GM12878 (cell line): Measurements from ENCODE around the gene HMG20B. TPM values are rescaled to one million over a fixed set of nuclear protein-coding genes. Genes with fewer than 3 reads are reported as not detected.

Experiments
- ATAC-seq: fragments of 200-7000 bp; cut with Tn5 transposase; 3 replicates; pipeline ENCODE4 v1.9.1; 2020; ENCODE audit warnings: mild to moderate bottlenecking, moderate library complexity
- BruUV-seq: library from RNA; stranded (reverse); fragments of 400-500 nt; replicated peaks from 2 replicates; lab custom pipeline; 2021; lab: Mats Ljungman, UMichigan
- CTCF ChIA-PET: fragments of 300-600 bp; sonication (Branson Sonifier 250); formaldehyde crosslinking; extraction: SDS; loops from one replicate; lab custom pipeline; 2021; ENCODE audit warnings: inconsistent platforms; lab: Yijun Ruan, JAX
- POLR2A ChIA-PET: fragments of 350-600 bp; formaldehyde crosslinking; extraction: SDS; loops from one replicate; lab custom pipeline; 2021; ENCODE audit warnings: inconsistent platforms; lab: Charles Lee
- RAD21 ChIA-PET: fragments of 300-600 bp; sonication (Branson Sonifier 250); formaldehyde crosslinking; loops from one replicate; lab custom pipeline; 2023; ENCODE audit warnings: antibody characterized with exemption; ENCODE audit not compliant: unreplicated experiment; lab: Charles Lee
- SMC1A ChIA-PET: fragments of 300-600 bp; sonication (Branson Sonifier 250); formaldehyde crosslinking; loops from one replicate; lab custom pipeline; 2023; ENCODE audit not compliant: unreplicated experiment, uncharacterized antibody; lab: Charles Lee
- DNase-seq: peaks from one replicate; pipeline ENCODE4 v3.0.0-alpha.2; 2011; ENCODE audit warnings: low read depth, low spot score
- FAIRE-seq: peaks from 3 replicates; lab custom pipeline; 2011; peaks lifted over from hg19 to GRCh38; lab: Jason Lieb, UNC
- H2AFZ ChIP-seq: 2 replicates; pipeline ENCODE4 v1.6.0; 2011; ENCODE audit warnings: low read depth, low read length, control low read depth; ENCODE audit not compliant: control insufficient read depth
- H3K27ac ChIP-seq: 2 replicates; pipeline ENCODE4 v1.5.1; 2011; ENCODE audit warnings: control low read depth; ENCODE audit not compliant: control insufficient read depth, insufficient read depth
- H3K27me3 ChIP-seq, 2 experiments: replicated peaks in 1 of 2; 2 replicates each; pipeline versions ENCODE4 v1.6.0 to v1.6.1; 2011; ENCODE audit warnings: low read length in 1 of 2; ENCODE audit not compliant: control insufficient read depth in 2 of 2, insufficient read depth in 2 of 2
- H3K36me3 ChIP-seq, 2 experiments: 2 replicates each; pipeline ENCODE4 v1.5.1; 2011; ENCODE audit warnings: low read length in 1 of 2; ENCODE audit not compliant: control insufficient read depth in 2 of 2, insufficient read depth in 2 of 2
- H3K4me1 ChIP-seq: 2 replicates; pipeline ENCODE4 v1.6.1; 2011; ENCODE audit warnings: mild to moderate bottlenecking, low read length, moderate library complexity, mixed read lengths; ENCODE audit not compliant: control insufficient read depth, insufficient read depth
- H3K4me2 ChIP-seq: 2 replicates; pipeline ENCODE4 v1.6.0; 2011; ENCODE audit warnings: control low read depth; ENCODE audit not compliant: control insufficient read depth, insufficient read depth
- H3K4me3 ChIP-seq: fragments of 200-600 bp; sonication (generic); 2 replicates; pipeline ENCODE4 v1.5.1; 2016
- H3K79me2 ChIP-seq: 2 replicates; pipeline ENCODE4 v1.6.0; 2011; ENCODE audit warnings: low read length; ENCODE audit not compliant: control insufficient read depth, insufficient read depth
- H3K9ac ChIP-seq: 2 replicates; pipeline ENCODE4 v1.8.0; 2011; ENCODE audit warnings: low read length, control low read depth, mixed read lengths; ENCODE audit not compliant: control insufficient read depth, insufficient read depth
- H3K9me3 ChIP-seq: replicated peaks from 3 replicates; pipeline ENCODE4 v1.5.1; 2011; ENCODE audit warnings: mild to moderate bottlenecking, low read length; ENCODE audit not compliant: control insufficient read depth, insufficient read depth
- H4K20me1 ChIP-seq: 2 replicates; pipeline ENCODE4 v1.6.0; 2011; ENCODE audit not compliant: control insufficient read depth, insufficient read depth
- BCL3 ChIP-seq: IDR thresholded peaks from 2 replicates; pipeline ENCODE4 v1.6.1; 2011; ENCODE audit warnings: borderline replicate concordance, low read depth, mild to moderate bottlenecking, moderate library complexity, low read length; ENCODE audit not compliant: insufficient read depth, poor library complexity, severe bottlenecking
- JUND ChIP-seq: IDR thresholded peaks from 2 replicates; pipeline ENCODE4 v1.6.1; 2012; ENCODE audit warnings: low read depth, mild to moderate bottlenecking, low read length, improper control_type of control experiment, moderate library complexity
- MYC ChIP-seq: IDR thresholded peaks from 2 replicates; pipeline ENCODE4 v1.6.1; 2011; ENCODE audit warnings: mild to moderate bottlenecking, low read length, moderate library complexity, inconsistent platforms; ENCODE audit not compliant: insufficient read depth, insufficient replicate concordance, insufficient read length, severe bottlenecking
- POLR2A ChIP-seq: IDR thresholded peaks from 2 replicates; pipeline ENCODE4 v1.6.1; 2011; ENCODE audit warnings: low read depth, mild to moderate bottlenecking, low read length
- RB1 ChIP-seq: fragments of 450-650 bp; formaldehyde crosslinking; IDR thresholded peaks from 2 replicates; pipeline ENCODE4 v1.6.1; 2017; ENCODE audit warnings: mild to moderate bottlenecking, borderline replicate concordance
- SIN3A ChIP-seq: IDR thresholded peaks from 2 replicates; pipeline ENCODE4 v1.6.1; 2012; ENCODE audit warnings: low read depth, low read length, improper control_type of control experiment
- SMAD5 ChIP-seq: IDR thresholded peaks from 2 replicates; pipeline ENCODE4 v1.6.1; 2016; ENCODE audit warnings: antibody characterized with exemption, low read depth
- TARDBP ChIP-seq: IDR thresholded peaks from 2 replicates; pipeline ENCODE4 v1.6.1; 2016; ENCODE audit warnings: borderline replicate concordance
- TBL1XR1 ChIP-seq: IDR thresholded peaks from 2 replicates; pipeline ENCODE4 v1.6.1; 2012; ENCODE audit warnings: low read depth, low read length, improper control_type of control experiment
- ZBED1 ChIP-seq: IDR thresholded peaks from 2 replicates; pipeline ENCODE4 v1.6.1; 2016; ENCODE audit warnings: borderline replicate concordance
- ZNF24 ChIP-seq: fragments of 450-650 bp; IDR thresholded peaks from 2 replicates; pipeline ENCODE4 v1.6.1; 2017; ENCODE audit warnings: antibody characterized with exemption, mild to moderate bottlenecking
- WGBS: methylation state at CpG from one replicate; pipeline ENCODE4 v1.1.6; 2016; ENCODE audit warnings: low lambda C conversion rate; ENCODE audit not compliant: insufficient replicate concordance, insufficient coverage; ENCODE audit errors: missing lambda C conversion rate; 5-methylcytosine and 5-hydroxymethylcytosine counted together
- in situ Hi-C: fragments of 300-500 bp; cut with MboI; formaldehyde crosslinking; loops from 9 replicates; pipeline ENCODE4 v1.14.3; 2018; ENCODE audit warnings: mixed read lengths
- intact Hi-C: fragments of 100-400 bp; cut with micrococcal nuclease; formaldehyde crosslinking; loops from one replicate; pipeline ENCODE4 v1.14.2; 2022; ENCODE audit not compliant: unreplicated experiment
- polyA plus RNA-seq, 11 experiments: library from polyadenylated mRNA; depleted of rRNA in 4 of 11; unstranded in 6 of 11; stranded (reverse) in 5 of 11; fragments of >200 nt; fragmentation: Nextera tagmentation in 4 of 11; fragmentation: Illumina TruSeq in 1 of 11; extraction: Ambion mirVana in 4 of 11; extraction: Trizol in 1 of 11; gene quantifications; 1 replicate in 1 of 11; 2 replicates in 10 of 11; pipeline versions ENCODE4 v1.2.1 to v1.2.3, GENCODE V29; 2011 to 2016; ENCODE audit warnings: inconsistent platforms in 2 of 11, missing spikeins in 2 of 11, low read depth in 1 of 11
- total RNA-seq, 4 experiments: library from RNA; depleted of rRNA in 3 of 4; stranded (reverse); fragments of >200 nt in 3 of 4; fragmentation: Illumina TruSeq in 1 of 4; extraction: Trizol in 1 of 4; gene quantifications; 2 replicates each; pipeline versions ENCODE4 v1.2.1 to v1.2.3, GENCODE V29; 2013 to 2021
- TF ChIP-seq, protein P1 (sequence below): IDR thresholded peaks from 2 replicates; pipeline ENCODE4 v1.6.1; 2012; ENCODE audit warnings: low read depth, low read length, improper control_type of control experiment

The HMG20B gene
- total and polyA plus RNA-seq, 10 of the 15 experiments (the other 5 are each of a cell fraction or from before 2014, with no cell fraction given), result 0.37 to 92.7 (median 47.0) TPM

DNA sequence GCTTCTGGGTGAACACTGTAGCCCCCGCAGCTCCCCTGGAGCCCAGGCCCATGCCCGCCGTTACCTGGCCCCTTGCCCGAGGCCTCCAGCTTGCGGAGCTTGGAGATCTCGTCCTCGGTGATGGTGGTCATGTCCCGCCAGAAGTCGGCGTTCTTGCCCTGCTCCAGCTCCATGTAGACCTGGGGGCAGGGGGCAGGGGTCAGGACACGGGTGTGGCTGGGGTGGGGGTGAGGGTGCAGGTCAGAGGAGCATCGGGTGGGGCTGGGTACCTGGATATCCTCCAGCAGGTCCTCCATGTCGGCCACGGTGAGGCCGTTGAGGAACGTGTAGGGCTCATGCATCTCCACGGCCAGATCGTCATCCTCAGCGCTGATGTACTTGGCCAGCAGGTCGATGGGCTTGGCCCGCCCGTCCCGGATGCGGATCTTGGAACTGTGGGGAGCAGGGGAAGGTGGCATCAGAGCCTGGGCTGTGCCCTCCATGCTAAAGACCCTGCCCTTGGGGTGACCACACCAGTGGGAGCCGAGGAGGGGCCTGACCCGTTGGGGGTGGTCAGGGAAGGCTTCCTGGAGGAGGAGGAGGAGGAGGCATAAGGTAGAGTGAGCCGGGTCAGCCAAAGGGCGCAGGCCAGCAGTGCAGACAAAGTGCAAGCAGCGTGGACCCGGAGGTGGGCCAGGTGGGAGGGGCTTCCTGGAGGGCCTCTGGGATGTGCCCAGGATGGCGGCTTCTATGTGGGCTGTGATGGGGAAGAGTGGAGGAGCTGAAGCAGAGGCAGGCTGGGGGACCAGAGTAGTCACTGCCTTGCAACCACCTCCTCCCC is 46.3 kb downstream of the HMG20B start:
- no peaks in the 10 kb centered on the region for H4K20me1 ChIP-seq
- H3K4me2 ChIP-seq, result no peak overlapping the region
- ChIA-PET RAD21 (no interaction called here), POLR2A (no interaction called here), SMC1A (interaction anchor here (1.2 kb wide), 1 partner anchor 32 kb away, joined by 3 read pairs; no protein-coding TSS in a partner anchor), CTCF (interaction anchor here (0.7 to 2.3 kb wide), 4 partner anchors 14 to 74 kb away, joined by 3 to 7 read pairs (median 4); no protein-coding TSS in a partner anchor)
- intact Hi-C loops (loop anchor here (1.0 kb wide), 1 partner anchor 74 kb away; no protein-coding TSS in a partner anchor), in situ Hi-C loops (no loop called here)
- BruUV-seq, result no TSS peak
- no peaks in the 10 kb centered on the region for H3K27me3 ChIP-seq
- FAIRE-seq (no peak), ATAC-seq (no peak), DNase-seq (no peak)
- H2AFZ ChIP-seq, result no peak overlapping the region
- peaks cover 0 to 11% of the 10 kb centered on the region in 2 experiments; a peak in 3 of 4 replicates for H3K36me3 ChIP-seq
- H3K9me3 ChIP-seq, result no peaks in the 10 kb centered on the region
- no peaks in the 10 kb centered on the region for H3K4me1 ChIP-seq
- no peak for TF ChIP-seq BCL3
- 0 out of 2 replicates have a peak, but pooled peaks have one; percentile 4 for TF ChIP-seq POLR2A
- 0 out of 2 replicates have a peak, but pooled peaks have one; percentile 3 for TF ChIP-seq RB1
- no peak overlapping the region for H3K27ac ChIP-seq
- 80% methylated on average over 30 of the region's 31 CpGs for WGBS
- no peak overlapping the region for H3K9ac ChIP-seq
- H3K79me2 ChIP-seq, result no peaks in the 10 kb centered on the region
- no peak overlapping the region for H3K4me3 ChIP-seq

- Histone ChIP-seq H3K9ac (no peak overlapping the region), H3K4me2 (no peak overlapping the region), H3K36me3 (peaks cover 0 to 11% of the 10 kb centered on the region in 2 experiments; a peak in 3 of 4 replicates)
- TF ChIP-seq SMAD5, result no peak
- no peak for TF ChIP-seq JUND
- no peak for TF ChIP-seq ZNF24
- no peak for TF ChIP-seq ZBED1
- no peak for TF ChIP-seq BCL3
- TF ChIP-seq, protein P1, sequence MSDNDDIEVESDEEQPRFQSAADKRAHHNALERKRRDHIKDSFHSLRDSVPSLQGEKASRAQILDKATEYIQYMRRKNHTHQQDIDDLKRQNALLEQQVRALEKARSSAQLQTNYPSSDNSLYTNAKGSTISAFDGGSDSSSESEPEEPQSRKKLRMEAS, result no peak
- no peak for TF ChIP-seq TARDBP
- no peak for TF ChIP-seq SIN3A
- TF ChIP-seq TBL1XR1, result no peak
- TF ChIP-seq MYC, result no peak
Observed at GRCh38 chr19:3619631-3620012, 46.9 kb downstream of the HMG20B start.

More at GRCh38 chr19:3619631-3620012, 46.9 kb downstream of the HMG20B start:
- intact Hi-C loops (no loop called here), in situ Hi-C loops (no loop called here)
- Histone ChIP-seq H3K27me3 (no peaks in the 10 kb centered on the region), H2AFZ (no peak overlapping the region), H4K20me1 (no peaks in the 10 kb centered on the region), H3K79me2 (peaks cover 2% of the 10 kb centered on the region), H3K4me3 (no peak overlapping the region), H3K9me3 (no peaks in the 10 kb centered on the region), H3K4me1 (no peaks in the 10 kb centered on the region), H3K27ac (no peak overlapping the region)
- CTCF ChIA-PET, result interaction anchor here (1.8 to 2.3 kb wide), 2 partner anchors 65 to 75 kb away, joined by 6 to 7 read pairs; no protein-coding TSS in a partner anchor
- ATAC-seq (no peak), DNase-seq (no peak), FAIRE-seq (no peak)
- WGBS, result 74% methylated on average over 17 of the region's 17 CpGs
- POLR2A ChIA-PET, result no interaction called here
- RAD21 ChIA-PET, result no interaction called here
- SMC1A ChIA-PET, result no interaction called here
- no TSS peak for BruUV-seq
